Stimulated activated naive CD8-positive, alpha-beta T cell treated with anti-CD3 and anti-CD28 coated beads, Interleukin-15, amount 100 ng/mL, for 72 hours (primary cell): ENCODE measurements around the gene CCDC81.
"Not testable (repeated sequence)": the region's sequence is repeated elsewhere in the genome, so short reads cannot be mapped to it uniquely, and the experiment has no call there.

Source experiments
- ATAC-seq: fragments of 150-1000 bp; cut with Tn5 transposase; 2 replicates; pipeline ENCODE4 v1.10.0; 2021; ENCODE audit warnings: mild to moderate bottlenecking, moderate library complexity
- DNase-seq, 2 donors: peaks; one replicate each; pipeline ENCODE4 v3.0.0; 2021 to 2022
- H3K27ac Mint-ChIP-seq, 2 donors: one replicate each; pipeline ENCODE4 v1.8.0; 2022; ENCODE audit warnings: mild to moderate bottlenecking in 2 of 2, mixed read lengths in 2 of 2, moderate library complexity in 2 of 2
- H3K27me3 Mint-ChIP-seq: one replicate; pipeline ENCODE4 v1.8.0; 2022; ENCODE audit warnings: mixed read lengths
- H3K4me1 Mint-ChIP-seq: one replicate; pipeline ENCODE4 v1.8.0; 2022; ENCODE audit warnings: mild to moderate bottlenecking, mixed read lengths
- H3K4me3 Mint-ChIP-seq, 2 donors: one replicate each; pipeline ENCODE4 v1.8.0; 2022; ENCODE audit warnings: mild to moderate bottlenecking in 2 of 2, mixed read lengths in 2 of 2, moderate library complexity in 1 of 2
- H3K9me3 Mint-ChIP-seq, 2 donors: one replicate each; pipeline ENCODE4 v1.8.0; 2022; ENCODE audit warnings: mixed read lengths in 2 of 2

CCDC81 gene

DNA sequence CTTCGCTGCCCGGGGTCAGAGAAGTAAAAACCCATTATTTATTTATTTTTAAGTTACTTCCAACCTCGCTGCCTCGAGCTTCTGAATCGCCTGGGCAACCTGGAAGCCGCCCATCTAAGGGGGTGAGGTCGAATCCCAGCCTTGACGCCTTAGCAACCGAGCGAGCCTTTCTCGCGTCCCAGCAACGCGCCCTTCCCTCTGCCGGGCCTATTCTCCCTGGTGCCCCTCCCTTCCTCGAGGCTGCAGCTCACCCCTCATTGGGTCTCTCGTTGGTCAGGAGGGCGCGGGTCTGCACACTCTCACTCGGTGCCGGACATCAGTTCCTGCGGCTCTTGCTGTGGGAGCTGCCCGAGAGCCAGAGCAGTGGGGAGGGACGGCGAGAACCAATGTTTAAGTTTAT, at the start of gene CCDC81:
Gene CCDC81 (plus strand): TSS at position 302 of the 400 bp plus-strand sequence. CDS start 277 bp downstream, outside the sequence.
- Mint-ChIP-seq H3K27me3 (peaks cover 32% of the 10 kb centered on the region), H3K4me3 (peak within 1 kb of the TSS in 1 of 2 donors; percentile 13), H3K4me1 (peaks cover 13% of the 10 kb centered on the region), H3K27ac (no peak within 1 kb of the TSS), H3K9me3 (peaks cover 11 to 35% of the 10 kb centered on the region in 2 donors)
- ATAC-seq, result no peak
- DNase-seq, result no peak

DNA sequence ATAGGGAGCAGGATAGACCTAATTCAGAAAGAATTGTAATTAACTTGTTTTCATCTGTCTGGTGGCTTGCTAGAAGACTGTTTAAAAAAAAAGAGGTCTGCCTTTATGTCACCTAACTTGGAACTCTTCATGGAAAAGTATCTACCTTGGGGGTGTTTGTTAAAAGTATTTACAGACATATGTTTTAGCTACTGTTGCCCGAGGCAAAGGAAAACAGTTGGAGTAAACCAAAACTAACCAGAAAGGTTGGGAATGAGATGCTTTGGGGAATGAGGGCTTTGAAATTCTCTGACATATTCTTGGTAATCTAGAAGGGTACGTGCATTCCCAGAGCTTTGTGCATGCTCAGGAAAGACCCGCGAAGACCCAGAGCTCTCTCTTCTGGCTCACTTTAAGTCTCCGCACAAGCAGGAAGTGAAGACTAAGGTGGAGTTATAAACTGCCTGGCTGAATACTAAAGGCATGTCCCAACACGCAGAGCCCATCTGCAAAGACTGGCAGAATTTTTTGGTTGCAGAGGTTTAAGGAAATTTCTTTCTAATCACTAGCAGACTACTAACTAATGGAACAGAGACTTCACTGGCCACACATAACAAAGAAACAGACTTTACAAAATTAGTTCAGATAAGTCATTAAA, 39.4 kb upstream of the CCDC81 start:
- peak overlapping the region in 1 of 2 donors; percentile 62 for H3K27ac Mint-ChIP-seq
- DNase-seq (no peak), ATAC-seq (no peak)
- no peaks in the 10 kb centered on the region for H3K27me3 Mint-ChIP-seq
- H3K9me3 Mint-ChIP-seq, result no peaks in the 10 kb centered on the region
- H3K4me3 Mint-ChIP-seq, result no peak overlapping the region
- no peaks in the 10 kb centered on the region for H3K4me1 Mint-ChIP-seq

GRCh38 chr11:86337227-86337626, 37.5 kb upstream of the CCDC81 start:
- peaks cover 12% of the 10 kb centered on the region for H3K4me1 Mint-ChIP-seq
- DNase-seq (no peak), ATAC-seq (no peak)
- no peaks in the 10 kb centered on the region for H3K9me3 Mint-ChIP-seq
- H3K27ac Mint-ChIP-seq, result no peak overlapping the region
- no peak overlapping the region for H3K4me3 Mint-ChIP-seq
- H3K27me3 Mint-ChIP-seq, result no peaks in the 10 kb centered on the region

DNA sequence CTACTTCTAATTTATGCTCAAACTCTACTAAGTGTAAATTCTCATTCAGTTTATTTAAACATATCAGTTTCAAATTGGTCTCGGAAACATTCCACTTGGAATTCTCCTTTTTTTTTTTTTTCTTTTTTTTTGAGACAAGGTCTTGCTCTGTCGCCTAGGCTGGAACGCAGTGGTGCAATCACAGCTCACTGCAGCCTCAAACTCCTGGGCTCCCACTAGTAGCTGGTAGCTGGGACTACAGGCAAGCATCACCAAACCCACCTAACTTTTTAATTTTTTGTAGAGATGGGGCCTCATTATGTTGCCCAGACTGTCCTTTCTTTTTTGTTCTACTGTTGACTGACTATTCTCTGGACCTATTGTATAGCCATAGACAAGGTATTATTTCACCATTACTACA, 33.3 kb upstream of the CCDC81 start:
- H3K9me3 Mint-ChIP-seq, result no peaks in the 10 kb centered on the region
- no peak overlapping the region for H3K4me3 Mint-ChIP-seq
- no peaks in the 10 kb centered on the region for H3K27me3 Mint-ChIP-seq
- H3K27ac Mint-ChIP-seq, result no peak overlapping the region
- no peak for ATAC-seq
- no peak for DNase-seq
- peaks cover 29% of the 10 kb centered on the region for H3K4me1 Mint-ChIP-seq

DNA sequence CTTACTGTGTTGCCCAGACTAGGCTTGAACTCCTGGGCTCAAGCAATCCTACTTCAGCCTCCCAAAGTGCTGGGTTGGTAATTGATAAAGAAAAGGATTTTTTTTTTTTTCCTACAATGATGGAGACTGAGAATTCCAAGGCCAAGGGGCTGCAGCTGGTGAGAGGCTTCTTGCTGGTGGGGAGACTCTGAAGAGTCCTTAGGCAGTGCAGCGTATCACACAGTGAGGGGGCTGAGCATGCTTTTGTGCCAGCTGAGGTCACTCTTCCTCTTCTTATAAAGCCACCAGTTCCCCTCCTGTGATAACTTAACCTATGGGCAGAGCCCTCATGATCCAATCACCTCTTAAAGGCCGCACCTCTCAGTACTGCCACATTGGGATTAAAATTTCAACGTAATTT, 28.2 kb upstream of the CCDC81 start:
- Mint-ChIP-seq H3K4me3 (no peak overlapping the region), H3K27me3 (no peaks in the 10 kb centered on the region), H3K9me3 (no peaks in the 10 kb centered on the region), H3K27ac (no peak overlapping the region), H3K4me1 (peaks cover 21% of the 10 kb centered on the region)
- no peak for ATAC-seq
- DNase-seq, result no peak

DNA sequence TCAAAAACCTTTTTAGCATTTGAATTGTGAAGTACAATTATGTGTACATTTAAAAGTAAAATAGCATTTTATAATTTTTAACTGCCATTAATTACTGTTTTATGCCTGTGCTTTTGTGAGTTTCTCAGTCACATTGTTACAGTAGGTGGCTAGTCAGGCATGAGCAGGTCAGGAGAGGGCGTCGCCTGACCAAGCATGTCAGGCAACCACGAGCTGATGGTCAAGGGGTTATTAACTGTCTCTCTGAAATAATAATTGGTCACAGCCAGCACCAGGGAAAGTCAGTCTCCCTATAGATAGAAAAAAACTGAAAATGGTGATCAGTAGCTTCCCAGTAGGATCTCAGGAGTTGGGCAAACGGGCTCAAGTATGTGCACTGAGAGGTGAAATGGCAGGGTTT, 19.4 kb upstream of the CCDC81 start:
- no peaks in the 10 kb centered on the region for H3K4me1 Mint-ChIP-seq
- no peak overlapping the region for H3K4me3 Mint-ChIP-seq
- no peaks in the 10 kb centered on the region for H3K27me3 Mint-ChIP-seq
- DNase-seq (no peak), ATAC-seq (no peak)
- H3K27ac Mint-ChIP-seq, result no peak overlapping the region
- H3K9me3 Mint-ChIP-seq, result no peaks in the 10 kb centered on the region

- H3K4me1 Mint-ChIP-seq, DNase-seq, H3K27me3 Mint-ChIP-seq, H3K27ac Mint-ChIP-seq, ATAC-seq, H3K4me3 Mint-ChIP-seq, H3K9me3 Mint-ChIP-seq: not testable (repeated sequence)
These were observed 17.3 kb upstream of the CCDC81 start for GRCh38 chr11:86357412-86357811.

- H3K27me3 Mint-ChIP-seq, result no peaks in the 10 kb centered on the region
- ATAC-seq (no peak), DNase-seq (no peak)
- no peaks in the 10 kb centered on the region for H3K9me3 Mint-ChIP-seq
- no peak overlapping the region for H3K27ac Mint-ChIP-seq
- no peaks in the 10 kb centered on the region for H3K4me1 Mint-ChIP-seq
- no peak overlapping the region for H3K4me3 Mint-ChIP-seq
These were observed 16.0 kb upstream of the CCDC81 start for GRCh38 chr11:86358720-86359119.

DNA sequence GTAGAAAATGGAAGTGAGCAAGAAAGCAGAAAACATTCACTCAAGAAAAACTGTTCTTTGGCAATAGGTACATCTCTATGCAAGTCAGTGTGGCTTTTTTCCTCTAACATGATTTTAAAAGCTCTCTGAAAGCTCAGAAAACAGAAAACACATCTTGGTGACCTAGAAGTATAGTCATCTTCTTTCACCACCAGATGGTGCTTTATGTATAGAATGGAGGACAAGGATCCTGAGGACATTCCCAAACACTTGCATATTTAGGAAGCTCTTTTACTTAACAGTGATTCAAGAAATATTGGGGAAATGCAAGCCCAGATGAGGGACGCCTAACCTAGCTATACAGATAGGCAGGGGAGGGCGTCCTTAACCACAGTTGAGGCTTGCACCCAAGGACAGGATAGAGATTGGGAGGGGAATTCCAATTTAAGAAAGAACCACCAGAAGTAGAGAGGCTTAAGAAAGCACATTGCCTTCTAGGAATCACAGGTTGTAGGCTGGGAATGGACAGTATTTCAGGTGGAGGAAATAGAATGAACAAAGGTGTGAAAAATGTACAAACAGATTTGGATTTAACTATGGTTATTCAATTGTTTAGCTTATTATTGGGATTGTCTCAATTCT, 13.8 kb upstream of the CCDC81 start:
- H3K4me3 Mint-ChIP-seq, result no peak overlapping the region
- no peaks in the 10 kb centered on the region for H3K4me1 Mint-ChIP-seq
- H3K27ac Mint-ChIP-seq, result no peak overlapping the region
- H3K27me3 Mint-ChIP-seq, result no peaks in the 10 kb centered on the region
- no peaks in the 10 kb centered on the region for H3K9me3 Mint-ChIP-seq
- DNase-seq (no peak), ATAC-seq (no peak)

GRCh38 chr11:86363424-86363823, 11.3 kb upstream of the CCDC81 start:
- Mint-ChIP-seq H3K4me1 (no peaks in the 10 kb centered on the region), H3K9me3 (no peaks in the 10 kb centered on the region), H3K27ac (no peak overlapping the region), H3K27me3 (no peaks in the 10 kb centered on the region), H3K4me3 (no peak overlapping the region)
- DNase-seq (no peak), ATAC-seq (no peak)

DNA sequence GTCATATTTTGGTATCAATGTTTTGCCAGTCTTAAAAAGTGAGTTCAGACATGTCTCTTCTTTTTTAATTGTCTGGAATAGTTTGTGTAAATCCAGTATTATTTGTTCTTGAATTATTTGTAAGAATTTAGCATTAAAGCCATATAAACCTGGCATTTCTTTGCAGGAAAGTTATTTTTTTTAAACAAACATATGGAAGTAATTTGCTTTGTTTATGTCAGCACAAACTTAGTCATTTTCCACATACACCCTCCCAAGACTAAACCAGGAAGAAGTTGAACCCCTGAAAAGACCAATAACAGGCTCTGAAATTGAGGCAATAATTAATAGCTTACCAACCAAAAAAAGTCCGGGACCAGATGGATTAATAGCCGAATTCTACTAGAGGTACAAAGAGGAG, 9.1 kb upstream of the CCDC81 start:
- Mint-ChIP-seq H3K4me3 (no peak overlapping the region), H3K27ac (no peak overlapping the region), H3K27me3 (no peaks in the 10 kb centered on the region), H3K9me3 (peaks cover 0 to 8% of the 10 kb centered on the region in 2 donors), H3K4me1 (peaks cover 6% of the 10 kb centered on the region)
- no peak for DNase-seq
- no peak for ATAC-seq

DNA sequence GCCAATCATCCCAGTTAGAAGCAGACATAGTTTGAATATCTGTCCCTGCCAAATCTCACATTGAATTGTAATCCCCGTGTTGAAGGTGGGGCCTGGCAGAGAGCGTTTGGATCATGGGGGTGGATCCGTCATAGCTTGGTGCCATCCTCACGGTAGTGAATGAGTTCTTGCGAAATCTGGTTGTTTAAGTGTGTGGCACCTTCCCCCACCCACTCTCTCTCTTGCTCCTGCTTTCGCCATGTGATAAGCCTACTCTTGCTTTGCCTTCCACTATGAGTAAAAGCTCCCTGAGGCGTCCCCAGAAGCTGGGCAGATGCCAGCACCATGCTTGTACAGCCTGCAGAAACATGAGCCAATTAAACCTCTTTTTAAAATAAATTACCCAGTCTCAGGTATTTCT, 5.0 kb upstream of the CCDC81 start:
- Mint-ChIP-seq H3K27me3 (peaks cover 10% of the 10 kb centered on the region), H3K4me3 (no peak overlapping the region), H3K9me3 (peaks cover 0 to 11% of the 10 kb centered on the region in 2 donors), H3K27ac (no peak overlapping the region), H3K4me1 (peaks cover 14% of the 10 kb centered on the region)
- DNase-seq (no peak), ATAC-seq (no peak)

DNA sequence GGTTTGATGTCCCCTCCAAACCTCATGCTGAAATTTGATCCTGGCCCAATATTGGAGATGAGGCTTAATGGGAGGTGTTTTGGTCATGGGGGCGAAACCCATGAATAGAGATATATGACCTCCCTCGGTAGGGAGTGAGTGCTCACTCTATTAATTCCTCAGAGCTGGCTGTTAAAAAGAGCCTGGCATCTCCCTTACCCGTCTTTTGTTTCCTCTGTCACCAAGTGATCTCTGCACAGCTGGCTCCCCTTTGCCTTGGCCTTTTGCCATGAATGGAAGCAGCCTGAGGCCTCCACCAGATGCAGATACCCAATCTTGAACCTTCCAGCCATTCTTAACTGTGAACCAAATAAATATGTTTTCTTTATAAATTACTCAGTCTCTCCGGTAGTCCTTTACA, 4.5 kb upstream of the CCDC81 start:
- Mint-ChIP-seq H3K27ac (no peak overlapping the region), H3K27me3 (peaks cover 15% of the 10 kb centered on the region), H3K4me1 (peaks cover 14% of the 10 kb centered on the region), H3K4me3 (no peak overlapping the region), H3K9me3 (peaks cover 0 to 16% of the 10 kb centered on the region in 2 donors)
- no peak for DNase-seq
- ATAC-seq, result no peak

- H3K27me3 Mint-ChIP-seq, result peaks cover 22% of the 10 kb centered on the region
- H3K4me1 Mint-ChIP-seq, result peaks cover 14% of the 10 kb centered on the region
- no peak overlapping the region for H3K4me3 Mint-ChIP-seq
- ATAC-seq (no peak), DNase-seq (no peak)
- peak overlapping the region in 1 of 2 donors; percentile 18 for H3K27ac Mint-ChIP-seq
- H3K9me3 Mint-ChIP-seq, result peaks cover 4 to 24% of the 10 kb centered on the region in 2 donors
These were observed 3.6 kb upstream of the CCDC81 start for GRCh38 chr11:86370922-86371594.

DNA sequence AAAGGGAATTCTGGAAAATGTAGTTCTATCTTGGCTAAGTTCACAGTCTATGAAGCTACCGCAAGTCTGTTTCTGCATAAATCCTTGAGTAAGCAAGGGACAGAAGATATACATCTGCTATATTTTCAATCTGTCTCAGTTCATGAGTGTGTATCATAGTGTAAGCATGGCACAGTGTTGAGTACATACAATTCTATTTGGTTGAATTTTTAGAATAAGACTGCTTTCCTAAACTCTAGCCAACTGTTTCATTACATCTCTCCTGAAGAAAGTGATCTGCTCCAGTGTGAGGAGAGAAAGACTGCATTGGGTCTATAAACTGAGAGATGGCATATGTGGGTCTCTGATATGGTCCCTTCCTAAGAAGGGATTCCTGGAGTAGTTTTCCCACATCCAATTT, 2.6 kb upstream of the CCDC81 start:
- ATAC-seq (no peak), DNase-seq (no peak)
- Mint-ChIP-seq H3K4me1 (peaks cover 14% of the 10 kb centered on the region), H3K9me3 (peaks cover 11 to 34% of the 10 kb centered on the region in 2 donors), H3K4me3 (no peak overlapping the region), H3K27me3 (peaks cover 32% of the 10 kb centered on the region), H3K27ac (no peak overlapping the region)

- Mint-ChIP-seq H3K4me1 (peaks cover 14% of the 10 kb centered on the region), H3K27ac (no peak overlapping the region), H3K27me3 (peaks cover 32% of the 10 kb centered on the region), H3K4me3 (no peak overlapping the region), H3K9me3 (peaks cover 11 to 36% of the 10 kb centered on the region in 2 donors)
- no peak for ATAC-seq
- no peak for DNase-seq
These were observed 2.1 kb upstream of the CCDC81 start for GRCh38 chr11:86372586-86372985.
